SK-N-MC (cell line): ENCODE results near the gene NR2E3.

Experiments used
- EZH2 ChIP-seq: fragments of 200-600 bp; sonication (generic); IDR thresholded peaks from one replicate; pipeline ENCODE4 v1.6.1; 2017; ENCODE audit warnings: antibody characterized with exemption
- POLR2AphosphoS5 ChIP-seq: IDR thresholded peaks from 2 replicates; pipeline ENCODE4 v1.6.1; 2012; ENCODE audit warnings: mild to moderate bottlenecking, low read depth, low read length, borderline replicate concordance

DNA sequence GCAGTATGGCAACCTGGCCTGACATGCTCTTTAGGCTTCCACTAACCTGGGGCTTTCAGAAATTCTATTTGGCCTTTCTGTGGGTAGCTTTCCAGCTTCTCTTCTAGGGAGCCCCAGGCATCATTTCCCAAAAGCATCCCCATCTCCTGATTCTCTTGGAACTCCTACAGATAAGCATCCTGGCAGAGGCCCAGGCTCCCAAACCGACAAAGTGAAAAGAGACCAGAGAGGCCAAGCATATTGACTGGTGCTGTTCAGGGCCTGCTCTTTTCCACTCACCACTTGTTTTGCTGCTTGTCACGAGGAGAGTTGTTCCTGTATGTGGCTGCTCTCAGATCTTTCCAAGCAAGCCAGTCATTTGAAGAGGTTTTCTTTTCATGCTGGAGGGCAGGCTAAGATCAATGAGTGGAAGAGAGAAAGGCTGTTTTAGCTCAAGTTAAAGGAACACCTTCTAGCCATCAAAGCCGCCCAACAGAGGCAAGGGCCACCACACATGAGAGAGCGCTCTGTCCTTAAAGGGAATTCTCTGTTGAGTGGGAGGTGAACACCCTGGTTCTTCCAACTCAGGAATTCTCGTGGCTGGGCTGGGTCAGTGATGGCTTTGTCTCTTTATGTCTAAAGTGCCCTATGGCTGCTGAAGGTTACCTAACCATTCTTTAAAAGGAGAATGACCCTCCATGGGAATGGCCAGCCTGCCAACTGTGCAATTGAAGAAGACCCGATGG, 31.1 kb upstream of the NR2E3 start:
- TF ChIP-seq POLR2AphosphoS5 (no peak), EZH2 (no peak)
